Measurements from ENCODE around the gene ANK3.

ANK3 gene

GRCh38 chr10:60320666-60321065 lies 69.0 kb downstream of the ANK3 start:
- Histone ChIP-seq H3K27me3 (ENCODE audit: insufficient read depth, low read length) (no peaks in the 10 kb centered on the region), H2AFZ (ENCODE audit: insufficient read depth, low read length, poor library complexity) (no peak overlapping the region), H3K9me3 (ENCODE audit: insufficient read depth, low read depth, low read length) (no peaks in the 10 kb centered on the region), H2BK5ac (ENCODE audit: low read depth, low read length, poor library complexity) (no peak overlapping the region), H3K79me1 (ENCODE audit: low read length) (no peaks in the 10 kb centered on the region), H2BK120ac (ENCODE audit: insufficient read depth, low read length, poor library complexity) (no peak overlapping the region), H2AK5ac (ENCODE audit: low read length) (no peak overlapping the region), H3K4me2 (ENCODE audit: low read length) (no peak overlapping the region), H4K8ac (ENCODE audit: low read depth, low read length) (no peak overlapping the region), H2BK12ac (ENCODE audit: low read length) (no peak overlapping the region), H3K18ac (ENCODE audit: low read length) (no peak overlapping the region), H4K12ac (ENCODE audit: low read depth, low read length) (no peak overlapping the region), H3K27ac (ENCODE audit: low read depth, low read length) (no peak overlapping the region), H3K4ac (ENCODE audit: low read depth, low read length) (no peak overlapping the region), H4K91ac (ENCODE audit: low read depth, low read length) (no peak overlapping the region), H3K9ac (ENCODE audit: low read length) (no peak overlapping the region), H3K14ac (ENCODE audit: low read length) (no peak overlapping the region), H3K4me3 (ENCODE audit: low read depth, low read length) (no peak overlapping the region), H3K4me1 (ENCODE audit: control insufficient read depth in 1 of 2, insufficient read depth in 2 of 2, low read length in 2 of 2) (no peaks in the 10 kb centered on the region), H3K23ac (ENCODE audit: low read length) (no peak overlapping the region), H3K36me3 (ENCODE audit: control insufficient read depth in 1 of 2, insufficient read depth in 2 of 2, low read length in 2 of 2) (no peaks in the 10 kb centered on the region), H3K79me2 (ENCODE audit: control insufficient read depth, insufficient read depth, low read length, poor library complexity) (no peaks in the 10 kb centered on the region)
- no CpG with 5 or more reads among the region's 1 CpG for WGBS (ENCODE audit: extremely low coverage, insufficient coverage, insufficient read length)
- DNase-seq, result no peak

- peaks cover 4 to 5% of the 10 kb centered on the region in 2 experiments for H3K4me1 ChIP-seq (ENCODE audit: control insufficient read depth in 1 of 2, insufficient read depth in 2 of 2, low read length in 2 of 2)
- no peaks in the 10 kb centered on the region for H3K79me2 ChIP-seq (ENCODE audit: control insufficient read depth, insufficient read depth, low read length, poor library complexity)
- H3K79me1 ChIP-seq (ENCODE audit: low read length), result no peaks in the 10 kb centered on the region
- H3K27ac ChIP-seq (ENCODE audit: low read depth, low read length), result no peak overlapping the region
- H2BK5ac ChIP-seq (ENCODE audit: low read depth, low read length, poor library complexity), result no peak overlapping the region
- no peak overlapping the region for H3K9ac ChIP-seq (ENCODE audit: low read length)
- H3K27me3 ChIP-seq (ENCODE audit: insufficient read depth, low read length), result no peaks in the 10 kb centered on the region
- H3K4ac ChIP-seq (ENCODE audit: low read depth, low read length), result no peak overlapping the region
- WGBS (ENCODE audit: extremely low coverage, insufficient coverage, insufficient read length), result no CpG with 5 or more reads among the region's 1 CpG
- no peak overlapping the region for H3K18ac ChIP-seq (ENCODE audit: low read length)
- no peak overlapping the region for H3K23ac ChIP-seq (ENCODE audit: low read length)
- DNase-seq, result no peak
- H4K91ac ChIP-seq (ENCODE audit: low read depth, low read length), result no peak overlapping the region
- no peaks in the 10 kb centered on the region for H3K36me3 ChIP-seq (ENCODE audit: control insufficient read depth in 1 of 2, insufficient read depth in 2 of 2, low read length in 2 of 2)
- H2AK5ac ChIP-seq (ENCODE audit: low read length), result no peak overlapping the region
- H2BK12ac ChIP-seq (ENCODE audit: low read length), result no peak overlapping the region
- no peak overlapping the region for H2BK120ac ChIP-seq (ENCODE audit: insufficient read depth, low read length, poor library complexity)
- H4K12ac ChIP-seq (ENCODE audit: low read depth, low read length), result no peak overlapping the region
- H3K9me3 ChIP-seq (ENCODE audit: insufficient read depth, low read depth, low read length), result no peaks in the 10 kb centered on the region
- H3K4me3 ChIP-seq (ENCODE audit: low read depth, low read length), result no peak overlapping the region
- H3K14ac ChIP-seq (ENCODE audit: low read length), result no peak overlapping the region
- H4K8ac ChIP-seq (ENCODE audit: low read depth, low read length), result no peak overlapping the region
- no peak overlapping the region for H3K4me2 ChIP-seq (ENCODE audit: low read length)
- no peak overlapping the region for H2AFZ ChIP-seq (ENCODE audit: insufficient read depth, low read length, poor library complexity)
Measured at GRCh38 chr10:60316029-60316428, 73.6 kb downstream of the ANK3 start.

GRCh38 chr10:60315311-60315710 lies 74.4 kb downstream of the ANK3 start:
- no peaks in the 10 kb centered on the region for H3K27me3 ChIP-seq (ENCODE audit: insufficient read depth, low read length)
- H3K9me3 ChIP-seq (ENCODE audit: insufficient read depth, low read depth, low read length), result no peaks in the 10 kb centered on the region
- no peaks in the 10 kb centered on the region for H3K36me3 ChIP-seq (ENCODE audit: control insufficient read depth in 1 of 2, insufficient read depth in 2 of 2, low read length in 2 of 2)
- H3K4me3 ChIP-seq (ENCODE audit: low read depth, low read length), result no peak overlapping the region
- H2BK120ac ChIP-seq (ENCODE audit: insufficient read depth, low read length, poor library complexity), result no peak overlapping the region
- no peak overlapping the region for H2AFZ ChIP-seq (ENCODE audit: insufficient read depth, low read length, poor library complexity)
- no peak overlapping the region for H4K91ac ChIP-seq (ENCODE audit: low read depth, low read length)
- H3K14ac ChIP-seq (ENCODE audit: low read length), result no peak overlapping the region
- H3K27ac ChIP-seq (ENCODE audit: low read depth, low read length), result no peak overlapping the region
- H4K8ac ChIP-seq (ENCODE audit: low read depth, low read length), result no peak overlapping the region
- H3K4me2 ChIP-seq (ENCODE audit: low read length), result no peak overlapping the region
- H2BK12ac ChIP-seq (ENCODE audit: low read length), result no peak overlapping the region
- no peak overlapping the region for H3K18ac ChIP-seq (ENCODE audit: low read length)
- H3K4ac ChIP-seq (ENCODE audit: low read depth, low read length), result no peak overlapping the region
- no peak overlapping the region for H4K12ac ChIP-seq (ENCODE audit: low read depth, low read length)
- WGBS (ENCODE audit: extremely low coverage, insufficient coverage, insufficient read length), result no CpG with 5 or more reads among the region's 2 CpGs
- no peak overlapping the region for H2AK5ac ChIP-seq (ENCODE audit: low read length)
- no peak overlapping the region for H3K9ac ChIP-seq (ENCODE audit: low read length)
- no peak overlapping the region for H3K23ac ChIP-seq (ENCODE audit: low read length)
- no peaks in the 10 kb centered on the region for H3K79me2 ChIP-seq (ENCODE audit: control insufficient read depth, insufficient read depth, low read length, poor library complexity)
- no peak overlapping the region for H2BK5ac ChIP-seq (ENCODE audit: low read depth, low read length, poor library complexity)
- no peaks in the 10 kb centered on the region for H3K79me1 ChIP-seq (ENCODE audit: low read length)
- no peak for DNase-seq
- peaks cover 4 to 5% of the 10 kb centered on the region in 2 experiments for H3K4me1 ChIP-seq (ENCODE audit: control insufficient read depth in 1 of 2, insufficient read depth in 2 of 2, low read length in 2 of 2)

GRCh38 chr10:60314069-60314940 lies 75.4 kb downstream of the ANK3 start:
- Histone ChIP-seq H3K36me3 (ENCODE audit: control insufficient read depth in 1 of 2, insufficient read depth in 2 of 2, low read length in 2 of 2) (no peaks in the 10 kb centered on the region), H2AFZ (ENCODE audit: insufficient read depth, low read length, poor library complexity) (no peak overlapping the region), H3K4me1 (ENCODE audit: control insufficient read depth in 1 of 2, insufficient read depth in 2 of 2, low read length in 2 of 2) (peaks cover 4 to 5% of the 10 kb centered on the region in 2 experiments), H3K23ac (ENCODE audit: low read length) (no peak overlapping the region), H3K79me2 (ENCODE audit: control insufficient read depth, insufficient read depth, low read length, poor library complexity) (no peaks in the 10 kb centered on the region), H3K4me3 (ENCODE audit: low read depth, low read length) (no peak overlapping the region), H3K18ac (ENCODE audit: low read length) (no peak overlapping the region), H2AK5ac (ENCODE audit: low read length) (no peak overlapping the region), H4K12ac (ENCODE audit: low read depth, low read length) (no peak overlapping the region), H3K27me3 (ENCODE audit: insufficient read depth, low read length) (no peaks in the 10 kb centered on the region), H3K79me1 (ENCODE audit: low read length) (no peaks in the 10 kb centered on the region), H3K4ac (ENCODE audit: low read depth, low read length) (no peak overlapping the region), H3K9me3 (ENCODE audit: insufficient read depth, low read depth, low read length) (no peaks in the 10 kb centered on the region), H3K4me2 (ENCODE audit: low read length) (no peak overlapping the region), H3K14ac (ENCODE audit: low read length) (no peak overlapping the region), H2BK120ac (ENCODE audit: insufficient read depth, low read length, poor library complexity) (no peak overlapping the region), H2BK12ac (ENCODE audit: low read length) (no peak overlapping the region), H3K9ac (ENCODE audit: low read length) (no peak overlapping the region), H4K8ac (ENCODE audit: low read depth, low read length) (no peak overlapping the region), H4K91ac (ENCODE audit: low read depth, low read length) (no peak overlapping the region), H3K27ac (ENCODE audit: low read depth, low read length) (no peak overlapping the region), H2BK5ac (ENCODE audit: low read depth, low read length, poor library complexity) (no peak overlapping the region)
- no CpG with 5 or more reads among the region's 5 CpGs for WGBS (ENCODE audit: extremely low coverage, insufficient coverage, insufficient read length)
- no peak for DNase-seq

Data from trophoblast cell (in vitro differentiated cells and primary cell).